Mesothelial cell of epicardium (in vitro differentiated cells): ENCODE data around the gene NKG7. TPM values are rescaled to one million over a fixed set of nuclear protein-coding genes. Genes with fewer than 3 reads are reported as not detected.

Source experiments
- DNase-seq, 2 experiments: peaks; one replicate each; pipeline ENCODE4 v3.0.0; 2021; ENCODE audit warnings: low spot score in 2 of 2; ENCODE audit not compliant: unreplicated experiment in 2 of 2
- H3K27ac Mint-ChIP-seq: 2 replicates; pipeline ENCODE4 v1.8.0; 2021; ENCODE audit warnings: mixed read lengths
- H3K27me3 Mint-ChIP-seq: 2 replicates; pipeline ENCODE4 v1.8.0; 2021; ENCODE audit warnings: low read depth, mixed read lengths
- H3K36me3 Mint-ChIP-seq: 2 replicates; pipeline ENCODE4 v1.8.0; 2021; ENCODE audit warnings: mixed read lengths
- H3K4me1 Mint-ChIP-seq: 2 replicates; pipeline ENCODE4 v1.8.0; 2021; ENCODE audit warnings: mixed read lengths
- H3K4me3 Mint-ChIP-seq: 2 replicates; pipeline ENCODE4 v1.8.0; 2021; ENCODE audit warnings: mild to moderate bottlenecking, moderate library complexity, mixed read lengths
- H3K9me3 Mint-ChIP-seq: 2 replicates; pipeline ENCODE4 v1.8.0; 2021; ENCODE audit warnings: mixed read lengths
- CTCF ChIP-seq: fragments of 200-600 bp; sonication (generic); IDR thresholded peaks from one replicate; pipeline ENCODE4 v1.5.0; 2021; ENCODE audit warnings: antibody characterized with exemption; ENCODE audit not compliant: unreplicated experiment
- total RNA-seq: library from RNA; stranded (reverse); gene quantifications from 3 replicates; pipeline ENCODE4 v1.2.1, GENCODE V29; 2021

Gene NKG7
- total RNA-seq, 1 donor from 2014 or later, result not detected

- Mint-ChIP-seq H3K36me3 (no peaks in the 10 kb centered on the region), H3K27ac (peak overlapping the region; percentile 86), H3K9me3 (peaks cover 9% of the 10 kb centered on the region), H3K27me3 (no peaks in the 10 kb centered on the region), H3K4me1 (peaks cover 20% of the 10 kb centered on the region), H3K4me3 (peak overlapping the region; percentile 82)
- TF ChIP-seq CTCF, result no peak
- DNase-seq, result peak; percentile 78 to 82
Observed at GRCh38 chr19:51394050-51394836, 21.8 kb upstream of the NKG7 start.

DNA sequence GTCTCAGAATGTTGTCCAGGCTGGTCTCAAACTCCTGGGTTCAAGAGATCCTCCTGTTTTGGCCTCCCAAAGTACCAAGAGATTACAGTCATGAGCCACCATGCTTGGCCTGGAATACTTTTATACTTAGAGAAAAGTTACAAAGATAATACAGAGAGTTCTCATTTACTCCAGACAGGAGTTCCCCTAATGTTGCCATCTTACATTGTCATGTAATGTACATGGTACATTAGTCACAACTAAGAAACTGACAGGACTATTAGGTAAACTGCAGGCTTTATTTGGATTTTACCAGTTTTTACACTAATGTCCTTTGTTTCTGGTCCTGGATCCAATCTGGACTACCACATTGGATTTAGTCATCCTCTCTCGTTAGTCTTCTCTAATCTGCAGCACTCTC is 20.2 kb upstream of the NKG7 start:
- no peak for TF ChIP-seq CTCF
- H3K27ac Mint-ChIP-seq, result peak overlapping the region; percentile 17
- DNase-seq, result no peak
- H3K4me1 Mint-ChIP-seq, result peaks cover 20% of the 10 kb centered on the region
- H3K9me3 Mint-ChIP-seq, result peaks cover 3% of the 10 kb centered on the region
- no peaks in the 10 kb centered on the region for H3K27me3 Mint-ChIP-seq
- no peaks in the 10 kb centered on the region for H3K36me3 Mint-ChIP-seq
- H3K4me3 Mint-ChIP-seq, result peak overlapping the region; percentile 39

GRCh38 chr19:51391073-51391611 is 18.7 kb upstream of the NKG7 start:
- Mint-ChIP-seq H3K36me3 (no peaks in the 10 kb centered on the region), H3K27me3 (no peaks in the 10 kb centered on the region), H3K9me3 (no peaks in the 10 kb centered on the region), H3K4me3 (peak overlapping the region; percentile 45), H3K4me1 (peaks cover 17% of the 10 kb centered on the region), H3K27ac (peak overlapping the region; percentile 51)
- no peak for DNase-seq
- no peak for TF ChIP-seq CTCF

GRCh38 chr19:51389143-51389542 is 16.7 kb upstream of the NKG7 start:
- no peak for TF ChIP-seq CTCF
- Mint-ChIP-seq H3K27me3 (no peaks in the 10 kb centered on the region), H3K27ac (no peak overlapping the region), H3K4me1 (peaks cover 10% of the 10 kb centered on the region), H3K4me3 (no peak overlapping the region), H3K9me3 (no peaks in the 10 kb centered on the region), H3K36me3 (no peaks in the 10 kb centered on the region)
- DNase-seq, result no peak

DNA sequence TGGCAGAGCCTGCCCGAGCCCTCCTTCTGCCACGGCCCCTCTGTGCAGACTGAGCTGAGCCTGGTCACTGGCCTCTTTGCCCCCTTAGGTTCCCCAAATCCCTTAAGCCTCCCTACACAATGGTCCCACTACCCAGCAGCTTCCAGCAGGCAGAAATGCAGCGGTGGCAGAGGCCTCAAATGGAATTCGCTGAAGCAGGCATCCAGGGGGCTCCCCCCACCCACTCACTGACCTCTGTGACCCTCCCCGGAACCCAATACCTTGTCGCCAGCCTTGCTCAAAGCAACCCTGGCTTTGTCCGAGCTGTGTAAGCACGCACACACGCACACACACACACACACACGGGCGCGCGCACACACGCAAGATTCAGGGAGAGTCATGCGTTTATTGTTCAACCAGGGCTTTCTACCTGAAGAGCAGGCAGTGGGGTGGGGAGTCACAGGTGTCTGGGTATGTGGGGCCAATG is 15.5 kb upstream of the NKG7 start, which contains the start of gene LIM2:
TSS of gene LIM2 (minus strand) at position 51 of the 466 bp plus-strand sequence. CDS start 531 bp downstream, outside the sequence.
- Mint-ChIP-seq H3K27me3 (no peaks in the 10 kb centered on the region), H3K4me3 (no peak within 1 kb of the TSS), H3K36me3 (no peaks in the 10 kb centered on the region), H3K4me1 (peaks cover 6% of the 10 kb centered on the region), H3K9me3 (no peaks in the 10 kb centered on the region), H3K27ac (no peak within 1 kb of the TSS)
- no peak for DNase-seq
- TF ChIP-seq CTCF, result no peak
